Ascending aorta (tissue), 2 donors: ENCODE results near the gene TMEM86B. TPM values are rescaled to one million over a fixed set of nuclear protein-coding genes. Genes with fewer than 3 reads are reported as not detected.

Source experiments
- DNase-seq, 2 donors: peaks; one replicate each; pipeline ENCODE4 v3.0.0-alpha.2; 2019; ENCODE audit warnings: low spot score in 2 of 2
- H3K27ac ChIP-seq, 2 donors: fragments of 200-600 bp; sonication (generic); one replicate each; pipeline ENCODE4 v1.5.1; 2016 to 2017; ENCODE audit warnings: mild to moderate bottlenecking in 1 of 2
- H3K27me3 ChIP-seq: fragments of 200-600 bp; sonication (generic); one replicate; pipeline ENCODE4 v1.5.1; 2017
- H3K36me3 ChIP-seq, 2 donors: fragments of 200-600 bp; sonication (generic); one replicate each; pipeline ENCODE4 v1.5.1; 2016
- H3K4me1 ChIP-seq, 2 donors: fragments of 200-600 bp; sonication (generic); one replicate each; pipeline ENCODE4 v1.5.1; 2016 to 2017; ENCODE audit warnings: mild to moderate bottlenecking in 1 of 2
- H3K4me3 ChIP-seq, 2 donors: fragments of 200-600 bp; sonication (generic); one replicate each; pipeline ENCODE4 v1.5.1; 2016 to 2017; ENCODE audit warnings: mild to moderate bottlenecking in 1 of 2
- H3K9me3 ChIP-seq, 2 donors: fragments of 200-600 bp; sonication (generic); one replicate each; pipeline ENCODE4 v1.5.1; 2016
- intact Hi-C: fragments of 100-400 bp; cut with DNase I; formaldehyde crosslinking; loops from one replicate; pipeline ENCODE4 v1.15.1; 2023
- total RNA-seq: library from RNA; depleted of rRNA; stranded (reverse); fragments of >200 nt; gene quantifications from one replicate; pipeline ENCODE4 v1.1.0, GENCODE V29; 2016
- TF ChIP-seq, protein P1 (sequence below), 3 experiments: fragments of 200-600 bp in 2 of 3; fragments of 450-650 bp in 1 of 3; sonication (generic) in 2 of 3; IDR thresholded peaks; one replicate each; pipeline ENCODE4 v1.5.1; 2016 to 2019; ENCODE audit warnings: antibody characterized with exemption in 3 of 3, mild to moderate bottlenecking in 1 of 3, moderate library complexity in 1 of 3

Gene TMEM86B
- total RNA-seq, 1 donor from 2014 or later = not detected

DNA sequence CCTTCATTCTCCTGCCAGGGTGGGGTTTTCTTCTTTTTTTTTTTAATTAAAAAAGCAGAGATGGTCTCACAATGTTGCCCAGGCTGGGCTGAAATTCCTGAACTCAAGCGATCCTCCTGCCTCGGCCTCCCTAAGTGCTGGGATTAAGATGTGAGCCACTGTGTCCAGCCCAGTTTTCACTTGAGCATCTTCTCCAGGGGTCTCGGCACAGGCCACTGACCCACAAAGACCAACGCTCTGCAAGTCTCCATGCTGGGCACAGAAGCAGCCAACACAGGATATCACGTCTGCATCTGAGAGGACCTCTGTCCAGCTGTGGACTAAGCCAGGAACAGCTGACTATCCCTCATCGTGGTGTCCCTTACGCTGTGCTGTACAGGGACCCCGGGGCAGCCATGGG lies 9.5 kb upstream of the TMEM86B start:
- DNase-seq = no peak
- Histone ChIP-seq H3K27ac (no peak overlapping the region), H3K9me3 (no peaks in the 10 kb centered on the region), H3K36me3 (peaks cover 83 to 96% of the 10 kb centered on the region in 2 donors), H3K4me1 (no peaks in the 10 kb centered on the region), H3K27me3 (no peaks in the 10 kb centered on the region), H3K4me3 (no peak overlapping the region)
- intact Hi-C loops = no loop called here
- TF ChIP-seq, protein P1, sequence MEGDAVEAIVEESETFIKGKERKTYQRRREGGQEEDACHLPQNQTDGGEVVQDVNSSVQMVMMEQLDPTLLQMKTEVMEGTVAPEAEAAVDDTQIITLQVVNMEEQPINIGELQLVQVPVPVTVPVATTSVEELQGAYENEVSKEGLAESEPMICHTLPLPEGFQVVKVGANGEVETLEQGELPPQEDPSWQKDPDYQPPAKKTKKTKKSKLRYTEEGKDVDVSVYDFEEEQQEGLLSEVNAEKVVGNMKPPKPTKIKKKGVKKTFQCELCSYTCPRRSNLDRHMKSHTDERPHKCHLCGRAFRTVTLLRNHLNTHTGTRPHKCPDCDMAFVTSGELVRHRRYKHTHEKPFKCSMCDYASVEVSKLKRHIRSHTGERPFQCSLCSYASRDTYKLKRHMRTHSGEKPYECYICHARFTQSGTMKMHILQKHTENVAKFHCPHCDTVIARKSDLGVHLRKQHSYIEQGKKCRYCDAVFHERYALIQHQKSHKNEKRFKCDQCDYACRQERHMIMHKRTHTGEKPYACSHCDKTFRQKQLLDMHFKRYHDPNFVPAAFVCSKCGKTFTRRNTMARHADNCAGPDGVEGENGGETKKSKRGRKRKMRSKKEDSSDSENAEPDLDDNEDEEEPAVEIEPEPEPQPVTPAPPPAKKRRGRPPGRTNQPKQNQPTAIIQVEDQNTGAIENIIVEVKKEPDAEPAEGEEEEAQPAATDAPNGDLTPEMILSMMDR (IDR thresholded peaks at IDR 0.05) = no peak

DNA sequence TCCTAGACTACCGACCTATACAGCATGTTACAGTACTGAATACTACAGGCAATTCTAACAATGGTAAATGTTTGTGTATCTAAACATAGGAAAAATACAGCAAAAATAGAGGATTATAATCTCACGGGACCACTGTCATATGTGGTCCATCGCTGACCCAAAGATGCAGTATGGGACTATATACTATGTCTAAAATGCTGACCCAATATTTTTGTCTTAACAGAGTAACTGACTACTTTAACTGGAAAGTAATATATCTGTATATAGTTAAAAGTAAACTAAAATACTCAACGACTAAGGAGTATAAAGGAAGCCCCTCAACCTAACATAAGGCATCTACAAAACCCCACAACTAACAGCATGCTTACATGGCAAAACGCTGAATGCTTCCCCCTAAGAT lies 4.4 kb upstream of the TMEM86B start:
- Histone ChIP-seq H3K36me3 (peaks cover 82 to 93% of the 10 kb centered on the region in 2 donors), H3K4me3 (no peak overlapping the region), H3K27ac (no peak overlapping the region), H3K4me1 (no peaks in the 10 kb centered on the region), H3K27me3 (no peaks in the 10 kb centered on the region), H3K9me3 (no peaks in the 10 kb centered on the region)
- TF ChIP-seq, protein P1 (IDR thresholded peaks at IDR 0.05) = no peak
- DNase-seq = no peak
- intact Hi-C loops = no loop called here

DNA sequence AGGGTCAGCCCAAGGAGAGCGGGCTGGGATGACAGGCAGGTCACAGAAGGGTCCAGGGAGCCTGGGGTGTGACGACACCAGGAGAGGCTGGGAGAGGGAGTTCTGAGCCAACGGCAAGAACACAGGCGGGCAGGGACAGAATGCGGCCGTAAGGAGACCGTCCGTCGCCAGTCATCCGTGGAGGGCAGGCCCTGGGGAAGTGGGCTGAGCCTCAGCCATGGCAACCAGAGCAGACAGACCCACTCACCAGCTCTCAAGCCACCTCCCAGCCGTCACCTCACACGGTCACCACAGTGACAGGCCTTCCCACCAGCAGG lies 3.7 kb upstream of the TMEM86B start:
- H3K27ac ChIP-seq = no peak overlapping the region
- no peak overlapping the region for H3K4me3 ChIP-seq
- H3K27me3 ChIP-seq = no peaks in the 10 kb centered on the region
- peaks cover 82 to 89% of the 10 kb centered on the region in 2 donors for H3K36me3 ChIP-seq
- H3K4me1 ChIP-seq = no peaks in the 10 kb centered on the region
- TF ChIP-seq, protein P1 (IDR thresholded peaks at IDR 0.05) = no peak
- H3K9me3 ChIP-seq = no peaks in the 10 kb centered on the region
- intact Hi-C loops = no loop called here
- DNase-seq = no peak

DNA sequence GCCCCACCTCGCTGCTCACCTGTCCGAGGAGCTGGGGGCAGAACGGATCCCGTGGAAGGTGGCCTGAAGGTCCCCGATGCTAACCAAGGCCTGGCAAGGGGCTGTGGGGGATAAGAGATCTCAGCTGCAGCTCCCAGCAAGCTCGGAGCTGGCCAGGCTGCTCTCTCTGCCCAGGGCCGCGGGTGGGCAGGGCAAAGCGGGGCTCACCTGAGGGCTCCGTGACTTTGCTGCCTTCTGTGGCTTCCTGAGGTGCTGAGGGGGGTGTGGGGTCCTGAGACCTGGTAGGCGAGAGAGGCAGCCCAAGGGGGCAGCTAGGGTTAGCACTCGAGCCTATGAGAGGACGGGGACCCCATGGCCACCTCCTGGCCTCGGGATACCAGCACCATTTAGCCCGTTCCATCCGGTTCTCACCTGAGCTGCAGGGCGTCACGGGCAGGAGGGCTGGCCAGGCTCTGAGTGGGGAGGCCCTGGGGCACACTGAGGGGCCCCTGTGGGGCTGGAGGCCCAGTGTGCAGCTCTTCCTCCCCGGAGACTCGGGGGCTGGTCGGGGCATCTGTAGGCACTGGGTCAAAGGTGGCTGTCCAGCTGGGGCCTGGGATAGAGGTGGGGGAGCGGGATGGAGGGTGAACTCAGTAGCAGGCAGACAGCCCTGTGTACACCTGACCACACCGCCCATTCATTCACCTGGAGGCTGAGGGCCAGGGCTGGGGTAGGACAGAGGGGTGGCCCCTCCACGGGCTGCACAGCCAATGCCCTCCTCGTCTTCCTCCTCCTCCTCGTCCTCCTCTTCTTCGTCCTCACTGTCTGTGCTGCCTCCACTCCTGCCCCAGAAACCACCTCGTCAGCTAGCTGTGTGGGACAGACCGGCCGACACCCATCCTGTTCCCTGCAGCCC lies 3.1 kb upstream of the TMEM86B start:
- no peak overlapping the region for H3K27ac ChIP-seq
- H3K4me3 ChIP-seq = no peak overlapping the region
- H3K27me3 ChIP-seq = no peaks in the 10 kb centered on the region
- no peaks in the 10 kb centered on the region for H3K9me3 ChIP-seq
- intact Hi-C loops = no loop called here
- TF ChIP-seq, protein P1 (IDR thresholded peaks at IDR 0.05) = no peak
- H3K36me3 ChIP-seq = peaks cover 82 to 89% of the 10 kb centered on the region in 2 donors
- DNase-seq = no peak
- H3K4me1 ChIP-seq = no peaks in the 10 kb centered on the region

DNA sequence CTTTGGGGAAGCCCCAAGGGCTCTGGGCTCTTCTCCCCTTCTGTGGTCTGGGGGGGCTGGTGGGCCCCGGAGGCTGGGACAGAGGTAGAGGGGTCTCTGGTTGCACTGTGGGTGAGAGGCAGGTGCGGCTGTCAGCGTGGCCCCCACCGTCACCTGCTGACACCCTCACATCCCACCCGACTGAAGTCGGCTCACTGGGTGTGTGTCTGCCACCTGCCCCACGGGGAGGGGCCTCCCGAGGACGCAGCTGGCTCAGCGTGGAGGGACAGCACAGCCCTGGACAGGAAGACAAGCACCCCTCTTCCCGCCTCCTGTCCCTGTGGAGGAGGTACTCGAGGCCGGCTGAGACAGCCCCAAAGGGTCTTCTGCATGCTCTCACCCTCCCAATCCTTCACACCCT lies 2.2 kb upstream of the TMEM86B start:
- DNase-seq = no peak
- TF ChIP-seq, protein P1 (IDR thresholded peaks at IDR 0.05) = no peak
- Histone ChIP-seq H3K27me3 (no peaks in the 10 kb centered on the region), H3K9me3 (no peaks in the 10 kb centered on the region), H3K36me3 (peaks cover 76 to 82% of the 10 kb centered on the region in 2 donors), H3K27ac (no peak overlapping the region), H3K4me1 (no peaks in the 10 kb centered on the region), H3K4me3 (no peak overlapping the region)
- intact Hi-C loops = no loop called here
